Activated T-cell treated with anti-CD3 and anti-CD28 coated beads for 1 hour (primary cell): Measurements from ENCODE around the gene SOX30.

Experiments used
- DNase-seq: peaks from one replicate; pipeline ENCODE4 v3.0.0-alpha.2; 2020; ENCODE audit warnings: low read depth

SOX30 gene

DNA sequence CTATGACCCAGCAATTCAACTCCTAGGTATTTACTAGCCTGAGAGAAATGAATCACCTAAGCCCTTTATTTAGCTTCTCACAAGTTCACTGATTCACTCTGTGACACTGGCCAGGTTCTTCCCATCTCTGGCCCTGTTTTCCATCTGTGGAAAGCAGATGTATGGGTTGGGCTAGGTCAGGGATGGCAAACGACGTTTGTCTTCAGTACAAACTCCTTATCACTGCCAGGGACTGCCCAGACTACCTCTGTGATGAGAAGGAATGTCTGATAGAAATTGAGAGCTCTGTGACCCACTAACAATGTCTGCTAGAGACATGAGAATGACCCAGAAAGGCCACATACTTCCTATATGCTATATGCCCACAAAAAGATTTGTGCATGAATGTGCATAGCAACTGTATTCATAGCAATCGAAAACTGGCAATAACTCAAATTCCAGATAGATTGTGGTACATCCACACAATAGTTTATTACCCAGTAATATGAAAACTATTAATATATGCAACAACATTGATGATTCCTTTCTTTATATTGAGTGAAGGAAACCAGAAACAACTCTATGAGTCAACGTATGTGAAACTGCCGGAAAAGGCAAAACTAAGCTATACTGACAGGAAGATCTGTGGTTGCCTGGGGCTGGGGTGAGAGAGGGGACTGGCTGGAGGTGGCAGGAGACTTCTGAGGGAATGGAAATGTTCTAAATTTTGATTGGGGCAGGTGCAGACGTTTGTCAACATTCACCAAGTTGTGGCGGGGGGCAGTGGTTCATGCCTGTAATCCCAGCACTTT lies 44.7 kb downstream of the SOX30 start:
- DNase-seq: peak; percentile 51

DNA sequence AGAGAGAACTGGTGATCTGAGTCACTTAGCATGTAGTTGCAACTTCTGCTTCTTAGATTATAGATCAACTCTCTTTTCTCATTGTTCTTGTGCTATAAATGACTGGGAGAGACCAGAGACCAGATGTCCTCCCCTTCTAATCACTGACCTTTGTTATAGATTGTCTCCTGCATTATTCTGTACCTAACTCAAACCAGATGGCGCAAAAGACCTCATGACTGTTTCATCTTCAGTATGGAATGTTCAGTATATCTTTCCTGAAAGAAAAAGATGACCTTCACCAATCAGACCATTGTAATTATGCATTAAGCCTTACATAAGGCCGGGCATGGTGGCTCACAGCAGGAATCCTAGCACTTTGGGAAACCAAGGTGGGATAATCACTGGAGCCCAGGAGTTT lies 46.2 kb downstream of the SOX30 start:
- no peak for DNase-seq

DNA sequence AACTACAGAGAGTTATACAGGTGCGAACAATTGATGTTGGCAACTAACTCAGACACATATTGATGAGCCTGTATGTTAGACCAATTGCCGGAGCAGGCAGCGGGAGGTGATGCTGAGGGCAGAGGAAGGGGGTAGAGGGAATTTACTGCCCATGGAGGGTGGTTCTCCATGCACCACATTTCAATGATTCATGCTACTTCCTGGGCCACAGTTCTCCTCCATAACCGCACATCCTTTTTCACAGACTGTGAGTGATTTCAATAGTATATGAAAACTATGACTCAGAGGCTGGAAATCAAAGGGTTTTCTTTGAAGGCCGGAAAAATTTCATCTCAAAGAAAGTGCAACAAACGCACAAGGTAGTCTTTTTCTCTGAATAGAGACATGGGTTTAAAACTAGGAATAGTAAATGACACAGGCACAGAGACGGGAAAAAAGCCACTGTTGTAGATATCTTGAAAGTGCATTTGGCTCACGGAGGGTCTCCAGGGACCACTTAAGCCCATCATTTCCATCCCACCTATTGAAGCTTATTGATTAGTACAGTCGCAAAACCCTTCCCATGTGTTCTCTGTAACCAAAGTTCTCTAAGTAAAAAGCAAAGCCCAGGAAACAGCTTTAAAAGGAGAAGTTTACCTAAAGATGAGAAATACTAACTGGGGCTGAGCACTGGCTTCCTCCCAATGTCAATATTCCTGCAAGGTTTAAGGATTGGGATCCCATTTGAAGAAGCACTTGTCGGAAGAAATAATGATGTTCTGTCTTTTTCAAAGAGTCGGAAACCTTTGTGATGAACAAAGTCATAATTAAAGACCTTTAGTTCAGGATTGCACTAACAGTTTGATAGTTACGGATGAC lies 48.7 kb downstream of the SOX30 start:
- peak; percentile 39 for DNase-seq

DNA sequence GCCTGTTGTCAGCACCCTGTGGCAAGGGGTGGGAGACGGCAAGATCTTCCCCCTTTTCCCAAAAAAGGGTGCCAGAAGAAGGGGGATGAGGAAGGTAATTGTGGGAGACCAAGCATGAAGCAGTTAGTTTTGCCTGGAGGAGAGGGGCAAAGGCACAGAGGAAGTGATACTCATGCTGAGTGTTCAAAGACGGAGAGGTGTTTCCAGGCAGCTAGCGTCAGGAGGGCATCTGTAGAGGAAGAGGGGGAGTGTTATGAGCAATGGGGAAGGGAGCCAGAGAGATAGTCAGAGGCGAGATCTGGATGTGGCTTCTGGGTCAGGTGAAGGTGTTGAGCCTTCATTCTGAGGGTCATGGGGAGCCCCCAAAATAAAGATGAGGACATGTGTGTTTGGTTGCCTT lies 49.7 kb downstream of the SOX30 start:
- DNase-seq: no peak

DNA sequence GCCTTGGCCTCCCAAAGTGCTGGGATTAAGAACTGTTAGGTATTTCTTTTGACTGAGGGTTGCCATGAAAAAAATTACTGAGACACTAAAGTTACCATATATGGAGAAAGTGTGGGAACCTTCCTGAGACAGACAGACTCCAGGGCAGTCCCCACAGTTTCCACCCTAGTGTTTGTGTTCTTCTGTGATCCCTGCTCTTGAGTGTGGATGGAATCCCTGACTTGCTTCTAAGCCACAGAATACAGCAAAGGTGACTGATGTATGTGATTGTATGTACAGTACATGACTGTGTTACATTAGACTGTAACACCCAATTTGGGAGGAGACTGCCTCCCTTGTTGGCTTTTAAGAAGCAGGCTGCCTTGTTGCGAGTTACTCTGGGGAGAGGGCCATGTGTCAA lies 52.0 kb downstream of the SOX30 start:
- DNase-seq: no peak

DNA sequence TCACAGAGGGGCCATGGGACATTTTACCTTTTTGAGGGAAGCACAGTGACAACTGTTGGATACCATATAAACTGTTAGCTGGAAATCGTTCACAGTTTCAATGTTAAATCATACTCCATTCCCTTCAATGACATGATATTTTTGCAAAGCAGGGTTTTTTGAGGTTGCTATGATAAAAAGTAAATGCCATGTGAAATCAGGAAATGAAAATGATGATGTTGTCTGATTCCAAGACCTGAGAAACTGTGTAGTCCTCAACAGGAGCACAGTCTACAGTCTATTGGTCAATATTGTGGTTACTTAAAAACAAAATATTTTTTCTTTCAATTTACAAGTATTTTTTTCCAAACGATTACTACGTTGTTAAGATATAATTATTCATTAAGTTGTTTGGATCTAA lies 52.7 kb downstream of the SOX30 start:
- DNase-seq: no peak

DNA sequence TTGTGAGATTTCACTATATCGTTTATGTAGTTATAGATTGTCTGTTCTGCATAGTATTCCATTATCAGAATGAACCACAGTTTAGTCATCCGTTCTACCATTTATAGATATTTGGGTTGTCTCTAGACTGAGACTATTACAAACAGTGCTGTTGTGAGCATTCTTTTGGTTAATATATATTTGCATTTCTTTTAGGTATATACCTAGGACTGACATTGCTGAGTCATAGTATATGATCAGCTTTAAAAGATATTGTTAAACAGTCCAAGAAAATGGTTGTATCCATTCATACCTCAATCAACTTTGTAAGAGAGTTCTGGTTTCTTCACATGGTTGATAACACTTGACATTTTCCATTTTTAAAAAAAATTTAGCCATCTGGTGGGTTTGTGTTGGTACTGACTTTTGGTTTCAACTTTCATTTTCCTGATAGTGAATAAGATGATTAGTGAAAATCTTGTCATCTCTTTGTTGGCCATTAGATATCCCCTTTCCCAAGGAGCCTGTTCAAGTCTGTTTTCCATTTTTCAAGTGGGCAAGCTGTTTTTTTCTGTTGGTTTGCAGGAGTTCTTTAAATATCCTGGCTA lies 53.8 kb downstream of the SOX30 start:
- DNase-seq: no peak

DNA sequence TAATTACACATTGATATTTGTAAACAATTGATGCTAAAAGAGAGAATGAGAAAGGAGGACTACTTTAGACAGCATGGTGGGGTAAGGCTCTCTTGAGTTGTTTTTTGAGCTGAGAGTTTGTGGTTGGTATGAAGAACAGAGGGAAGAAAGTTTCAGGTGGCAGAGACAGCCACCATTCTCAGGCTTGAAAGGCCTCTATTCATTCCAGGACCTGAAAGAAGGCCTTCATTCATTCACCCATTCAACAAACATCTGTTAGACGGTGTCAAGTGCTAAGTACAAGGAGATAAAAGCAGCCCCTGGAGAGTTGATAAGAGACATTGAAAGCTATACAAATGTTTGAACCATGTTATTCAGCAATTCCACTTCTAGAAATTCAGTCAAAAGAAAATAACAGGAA lies 55.0 kb downstream of the SOX30 start:
- DNase-seq: no peak

DNA sequence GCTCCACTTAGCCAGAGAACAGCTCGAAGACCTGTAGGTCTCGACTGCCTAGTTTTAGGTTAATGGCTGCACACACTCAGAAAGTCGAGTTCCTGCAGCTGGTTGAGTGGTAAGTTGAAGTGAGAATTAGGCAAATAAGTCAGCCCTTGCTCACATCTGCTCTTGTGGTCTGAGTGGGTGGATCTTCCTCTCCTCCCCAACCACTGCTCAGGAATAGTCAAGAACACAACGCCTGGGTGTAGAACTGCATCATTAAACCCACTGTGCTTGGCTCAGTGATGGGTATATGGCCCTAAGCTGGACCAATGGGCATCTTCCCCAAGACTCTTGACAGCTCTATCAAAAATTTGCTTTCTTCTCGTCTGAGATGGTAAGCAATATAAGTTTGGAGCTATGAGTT lies 55.8 kb downstream of the SOX30 start:
- DNase-seq: no peak

DNA sequence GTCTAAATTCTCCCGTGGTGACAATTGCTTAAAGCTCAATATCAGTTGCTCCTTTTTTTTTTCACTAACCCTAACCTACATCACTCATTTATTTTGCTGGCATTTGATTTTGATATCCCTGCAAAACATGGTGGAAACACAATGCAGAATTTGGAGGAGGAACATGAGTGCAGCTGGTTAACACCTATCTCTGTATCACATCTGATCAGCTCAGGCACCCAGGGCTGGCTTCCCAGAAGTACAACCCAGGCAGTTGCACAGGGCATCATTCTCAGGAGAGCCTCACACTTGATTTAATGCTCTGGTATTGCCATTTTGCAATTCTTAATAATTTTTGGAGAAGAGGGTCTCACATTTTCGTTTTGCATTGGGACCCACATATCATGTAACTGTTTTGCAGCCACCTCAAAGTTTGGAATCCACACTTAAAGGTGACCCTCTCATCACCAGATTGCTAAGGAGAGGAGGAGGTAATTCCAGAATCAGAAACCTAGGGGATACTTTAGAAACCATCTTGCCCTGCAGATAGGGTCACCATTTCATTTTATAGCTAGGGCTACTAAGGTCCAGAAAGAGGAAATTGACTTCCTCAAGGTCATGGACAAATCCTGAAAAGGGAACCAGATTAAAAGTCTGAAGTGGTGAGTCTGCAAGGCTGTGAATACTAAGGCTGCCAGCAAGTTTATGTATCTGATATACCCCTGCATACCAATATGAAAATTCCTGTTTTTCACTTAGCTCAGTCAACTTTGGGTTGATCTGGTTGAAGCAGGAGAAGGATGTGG lies 57.4 kb downstream of the SOX30 start:
- DNase-seq: no peak

DNA sequence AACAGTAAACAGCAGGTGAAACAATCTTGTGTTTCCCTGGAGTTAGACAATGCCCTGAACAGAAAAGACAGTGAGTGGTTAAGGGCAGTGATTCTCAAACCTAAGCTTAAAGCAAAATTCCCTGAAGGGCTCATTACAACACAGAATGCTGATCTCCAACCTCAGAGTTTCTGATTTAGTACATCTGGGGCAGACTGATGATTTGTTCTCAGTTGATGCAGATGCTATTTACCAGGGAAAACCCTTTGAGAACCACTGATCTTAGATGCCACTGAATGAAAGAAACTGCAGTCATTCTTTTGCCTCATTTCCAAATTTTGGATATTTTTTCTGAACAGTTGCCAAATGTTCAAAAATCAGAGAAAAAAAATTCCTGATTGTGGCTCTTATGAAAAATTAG lies 58.0 kb downstream of the SOX30 start:
- no peak for DNase-seq

DNA sequence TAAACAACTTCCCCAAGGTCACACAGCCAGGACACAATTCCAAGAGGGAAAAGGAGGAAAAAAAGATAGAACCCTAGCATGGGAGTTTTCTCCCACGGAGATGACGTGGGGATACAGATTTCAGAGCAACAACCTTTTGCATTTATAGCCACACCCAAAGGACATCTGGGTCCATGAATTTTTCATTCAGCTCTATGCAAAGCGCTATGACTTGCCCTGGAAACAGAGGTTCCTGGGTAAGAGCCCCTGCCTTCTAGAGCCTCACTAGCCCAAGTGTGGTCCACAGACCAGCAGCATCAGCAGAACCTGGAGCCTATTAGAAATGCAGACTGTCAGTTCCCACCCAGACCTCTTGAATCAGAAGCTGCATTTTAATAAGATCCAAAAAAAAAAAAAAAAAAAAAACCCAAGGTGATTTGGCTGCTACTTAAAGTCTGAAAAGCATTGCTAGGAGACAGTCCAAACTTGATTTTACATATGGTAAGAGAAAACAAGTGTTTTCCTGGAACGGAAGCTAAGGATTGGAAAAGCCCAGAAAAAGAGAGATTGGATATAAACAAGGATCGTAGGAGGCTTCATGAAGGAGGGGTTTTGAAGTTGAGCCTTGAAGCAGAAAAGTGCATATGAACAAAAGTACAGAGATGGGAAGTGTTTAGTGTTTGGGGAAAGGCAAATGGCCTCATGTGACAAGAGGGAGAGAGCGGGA lies 59.0 kb downstream of the SOX30 start:
- no peak for DNase-seq

DNA sequence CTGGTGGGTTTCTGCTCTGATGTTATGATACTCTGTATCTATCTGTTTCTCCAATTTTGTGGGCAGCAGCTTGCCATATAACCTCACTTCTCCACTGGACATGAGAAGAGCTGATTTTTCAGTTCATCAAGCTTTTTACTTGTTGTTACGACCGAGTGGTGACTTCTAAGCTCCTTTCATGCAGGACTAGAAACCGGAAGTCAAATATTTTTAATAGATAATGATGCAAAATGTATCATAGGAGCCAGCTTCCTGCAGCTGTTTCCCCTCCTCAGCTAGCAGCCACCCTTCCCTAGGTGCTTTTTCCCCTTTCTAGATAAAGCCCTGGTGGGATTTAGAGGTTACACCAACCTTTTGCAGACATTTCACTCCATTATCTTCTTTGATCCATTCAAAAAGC lies 59.6 kb downstream of the SOX30 start:
- DNase-seq: no peak

DNA sequence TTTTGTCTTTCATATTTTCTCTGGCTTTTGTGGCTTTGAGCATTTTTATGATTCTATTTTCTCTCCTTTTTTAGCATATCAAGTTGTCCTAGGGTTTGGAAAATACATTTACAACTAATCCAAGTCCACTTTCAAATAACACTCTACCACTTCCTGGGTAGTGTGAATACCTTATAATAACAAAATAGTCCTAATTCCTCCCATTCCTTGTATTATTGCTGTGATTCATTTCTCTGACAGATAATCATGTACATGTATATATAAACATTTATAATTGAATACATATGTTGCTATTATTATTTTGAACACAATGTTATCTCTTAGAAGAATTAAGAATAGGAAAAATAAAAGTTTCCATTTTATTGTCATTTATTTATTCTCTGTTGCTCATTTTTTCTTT lies 61.8 kb downstream of the SOX30 start:
- DNase-seq: no peak

DNA sequence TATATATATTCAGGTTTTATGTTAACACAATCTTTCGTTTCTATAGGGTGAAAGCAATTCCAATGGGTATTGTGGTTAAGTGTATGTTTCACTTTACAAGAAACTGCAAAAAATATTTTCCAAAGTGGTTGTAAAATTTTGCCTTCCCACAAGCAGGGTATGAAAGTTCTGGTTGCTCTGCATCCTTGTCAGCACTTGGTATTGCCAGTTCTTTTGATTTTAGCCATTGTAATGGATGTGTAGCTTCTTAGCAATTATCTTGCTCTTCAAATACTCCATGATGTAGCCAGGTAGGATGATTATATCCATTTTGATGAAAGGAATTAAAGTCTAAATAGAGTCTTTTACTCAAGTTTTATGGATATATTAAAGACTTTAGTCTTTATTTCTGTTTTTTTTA lies 67.6 kb downstream of the SOX30 start:
- no peak for DNase-seq

DNA sequence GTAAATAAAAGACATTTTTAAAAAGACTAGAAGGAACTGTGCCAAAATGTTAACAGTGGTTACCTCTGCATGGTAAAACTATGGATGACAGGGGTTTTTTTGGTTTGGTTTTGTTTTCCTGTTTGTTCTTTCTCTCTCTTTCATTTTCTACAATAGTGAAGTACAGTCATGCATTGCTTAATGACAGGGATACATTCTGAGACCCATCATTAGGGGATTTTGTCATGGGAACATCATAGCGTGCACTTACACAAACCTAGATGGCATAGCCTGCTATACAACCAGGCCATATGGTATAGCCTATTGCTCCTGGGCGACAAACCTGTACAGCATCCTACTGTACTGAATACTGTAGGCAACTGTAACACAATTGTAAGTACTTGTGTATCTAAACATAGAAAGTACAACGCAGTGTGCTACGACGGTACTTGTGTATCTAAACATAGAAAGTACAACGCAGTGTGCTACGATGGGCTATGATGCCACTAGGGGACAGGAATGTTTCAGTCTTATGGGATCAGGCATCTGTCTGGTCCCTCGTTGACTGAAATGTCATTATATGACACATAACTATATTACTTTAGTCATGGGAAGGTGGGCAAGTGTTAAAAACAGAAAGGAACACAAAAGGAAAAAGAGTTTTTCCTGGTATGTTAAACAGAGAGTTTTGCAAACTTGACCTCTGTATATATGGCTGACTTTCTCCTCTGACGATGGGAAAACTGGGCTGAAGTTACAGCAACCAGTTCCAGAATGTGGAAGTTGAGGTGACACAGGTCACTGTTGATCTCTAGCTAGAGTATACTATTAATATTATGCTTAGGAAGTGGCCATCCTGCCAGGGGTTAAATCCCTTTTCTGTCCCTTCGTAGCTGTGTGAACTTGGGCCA lies 69.3 kb downstream of the SOX30 start:
- DNase-seq: no peak

DNA sequence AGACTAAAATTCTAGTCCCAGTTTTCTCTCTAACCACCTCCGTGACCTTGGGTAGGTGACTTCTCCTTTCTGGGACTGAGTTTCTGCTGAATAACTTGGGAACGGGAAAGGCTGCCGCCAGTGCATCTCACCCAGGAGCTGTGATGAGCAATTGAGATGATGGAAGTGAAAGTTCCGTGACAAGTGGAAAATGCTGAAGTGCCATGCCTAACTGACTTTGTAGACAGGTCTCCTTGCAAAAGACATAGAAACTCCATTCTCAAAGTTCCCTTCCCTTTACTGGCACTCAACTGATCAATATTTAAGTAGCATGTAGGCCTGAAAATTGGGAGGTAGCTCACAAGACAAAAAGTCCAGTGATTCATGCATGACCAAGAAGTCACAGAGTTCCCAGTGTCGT lies 70.3 kb downstream of the SOX30 start:
- no peak for DNase-seq

DNA sequence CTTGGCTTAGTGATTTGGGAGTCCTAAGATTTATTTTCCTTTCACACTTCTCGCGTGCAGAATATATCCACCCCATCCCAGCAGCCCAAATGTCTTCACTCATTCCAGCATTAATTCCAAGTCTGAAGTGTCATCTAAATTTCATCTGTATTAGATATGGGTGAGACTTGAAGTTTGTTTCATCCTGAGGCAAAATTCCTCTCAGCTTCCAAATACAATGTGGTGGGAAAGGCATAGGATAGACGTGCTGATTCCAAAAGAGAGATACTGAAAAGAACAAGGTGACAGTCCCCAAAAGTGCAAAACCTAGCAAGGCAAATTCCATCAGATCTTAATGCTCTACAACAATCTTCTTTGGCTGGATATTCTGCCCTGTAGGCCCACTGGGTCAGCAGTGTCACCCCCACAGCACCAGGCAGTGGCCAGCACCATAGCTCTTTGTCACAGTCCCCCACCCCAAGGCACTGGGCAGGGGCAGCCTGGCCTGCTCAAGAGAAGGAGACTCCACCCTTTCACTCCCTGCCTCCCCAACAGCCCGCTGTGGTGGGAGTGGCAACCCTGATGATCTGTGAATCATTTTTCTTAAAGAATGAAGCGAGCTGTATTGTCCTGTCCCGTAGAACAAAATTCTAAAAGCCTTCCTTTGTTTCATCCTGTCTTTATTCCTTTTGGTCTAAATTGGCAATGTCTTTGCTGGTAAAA lies 74.0 kb downstream of the SOX30 start:
- no peak for DNase-seq

DNA sequence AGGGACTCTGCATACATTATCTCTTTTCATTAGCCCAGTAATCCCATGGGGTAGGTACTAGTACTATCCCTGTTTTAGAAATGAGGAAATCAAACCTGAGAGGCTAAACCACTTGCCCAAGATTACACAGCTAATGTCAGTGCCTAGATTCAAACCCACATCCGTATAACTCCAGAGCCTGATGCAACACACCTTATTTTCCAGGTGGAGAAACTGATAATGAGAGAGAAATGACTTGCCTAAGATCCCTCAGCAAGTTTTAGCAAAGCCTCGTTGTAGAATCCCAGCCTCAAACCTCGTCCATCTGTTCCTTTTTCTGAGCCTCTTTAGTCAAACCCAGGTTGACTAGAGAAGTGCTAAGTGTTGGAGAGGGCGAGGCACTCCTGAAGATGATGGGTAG lies 75.6 kb downstream of the SOX30 start:
- no peak for DNase-seq
